NCI-H460 (cell line): ENCODE data around the gene CPED1. TPM values are rescaled to one million over a fixed set of nuclear protein-coding genes. Genes with fewer than 3 reads are reported as not detected.
"Not testable (repeated sequence)": the region's sequence is repeated elsewhere in the genome, so short reads cannot be mapped to it uniquely, and the experiment has no call there.

ENCODE experiments used
- DNase-seq: peaks from one replicate; pipeline ENCODE4 v3.0.0-alpha.2; 2016; ENCODE audit warnings: low read depth; ENCODE audit errors: extremely low read depth
- total RNA-seq: library from RNA; depleted of rRNA; stranded (reverse); fragments of >200 nt; shearing (Covaris generic); gene quantifications from 2 replicates; pipeline ENCODE4 v1.2.3, GENCODE V29; 2014

CPED1 gene
- total RNA-seq, 1 experiment from 2014 or later, result 17.0 TPM

DNA sequence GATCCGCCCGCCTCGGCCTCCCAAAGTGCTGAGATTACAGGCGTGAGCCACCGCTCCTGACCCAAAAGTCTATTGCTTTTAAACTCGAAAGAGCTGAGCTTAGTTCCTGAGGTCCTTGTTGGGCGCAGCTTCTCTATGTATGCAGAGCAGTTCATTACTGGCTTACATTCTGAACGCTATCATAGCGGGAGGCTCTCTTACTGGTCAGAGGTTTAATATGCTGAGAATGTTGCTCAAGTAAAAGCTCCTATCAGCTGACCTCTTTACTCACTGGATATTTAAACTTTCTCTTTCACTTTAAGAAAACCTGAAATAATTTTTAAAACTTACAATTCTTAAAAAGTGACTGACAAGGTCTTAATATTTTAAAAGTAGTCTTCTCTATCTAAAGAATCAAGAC, 179.5 kb downstream of the CPED1 start:
- DNase-seq, result no peak

DNA sequence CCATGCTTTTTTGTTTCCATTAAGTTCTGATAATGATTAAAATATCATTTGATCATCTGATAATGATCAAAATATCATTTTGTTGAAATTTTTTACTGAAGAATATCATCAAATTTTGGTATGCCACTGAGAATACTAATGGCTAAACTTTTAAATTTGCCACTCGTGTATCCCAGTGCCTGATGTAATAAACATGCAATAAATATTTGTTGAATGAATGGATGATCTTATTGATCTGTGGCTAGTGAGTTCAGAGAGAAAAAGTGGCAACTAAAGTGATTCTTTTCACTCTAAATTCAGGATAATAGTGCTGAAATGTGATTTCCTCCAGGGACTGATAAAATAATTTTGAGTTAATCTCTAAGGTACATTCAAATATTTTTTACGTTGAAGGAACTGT, 181.0 kb downstream of the CPED1 start:
- DNase-seq, result no peak

DNA sequence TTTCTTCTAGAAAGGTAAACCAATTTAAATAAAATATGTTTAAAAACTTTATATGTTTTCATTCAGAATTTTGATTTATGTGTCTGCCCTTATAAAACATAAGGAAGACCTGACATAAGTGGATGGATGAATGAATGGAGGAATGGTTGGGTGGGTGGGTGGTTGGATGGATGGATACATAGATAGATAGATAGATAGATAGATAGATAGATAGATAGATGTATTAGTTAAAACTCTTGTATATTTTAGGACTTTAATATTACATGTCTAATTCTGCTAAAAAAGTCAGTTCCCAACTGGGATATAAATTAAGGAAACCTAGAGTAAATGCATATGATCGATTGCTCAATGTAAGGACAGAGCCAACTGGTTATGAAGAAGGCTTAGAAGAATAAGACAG, 184.0 kb downstream of the CPED1 start:
- no peak for DNase-seq

DNA sequence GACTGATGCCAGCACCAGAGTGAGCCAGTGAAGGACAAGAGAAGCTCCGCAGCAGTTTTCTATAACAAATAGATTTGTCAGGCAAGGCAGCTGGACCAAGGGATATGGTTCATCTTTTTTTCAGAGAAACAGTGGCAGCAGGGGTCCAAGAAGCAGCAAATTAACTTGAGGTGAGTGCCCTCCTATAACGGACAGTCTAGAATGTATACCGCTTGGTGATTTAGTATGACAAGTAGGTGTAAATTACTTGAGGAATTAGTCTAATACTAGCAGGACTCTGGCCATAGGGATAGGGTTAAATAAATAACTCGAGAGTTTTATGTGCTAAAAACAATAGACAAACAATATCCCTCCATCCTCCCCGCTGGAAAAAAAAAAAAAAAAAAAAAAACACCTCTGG, 187.3 kb downstream of the CPED1 start:
- DNase-seq, result no peak

DNA sequence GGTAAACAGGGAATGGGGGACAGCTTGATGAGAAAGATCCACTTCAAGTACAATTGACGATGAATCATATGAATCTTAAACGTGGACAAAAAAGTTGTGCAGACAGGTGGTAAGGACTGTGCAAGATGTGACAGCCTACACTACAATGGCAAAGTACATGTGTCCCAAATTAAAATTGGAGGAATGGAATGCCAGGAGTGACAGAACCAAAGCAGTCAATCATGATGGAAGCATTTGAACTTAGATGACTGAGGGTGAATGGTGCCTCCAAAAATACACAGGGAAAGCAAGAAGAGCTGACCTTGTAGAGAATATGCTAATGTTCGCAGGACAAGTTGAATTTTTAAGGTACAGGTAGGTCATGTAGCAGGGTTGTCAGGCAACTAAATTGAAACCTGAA, 189.9 kb downstream of the CPED1 start:
- DNase-seq, result no peak

DNA sequence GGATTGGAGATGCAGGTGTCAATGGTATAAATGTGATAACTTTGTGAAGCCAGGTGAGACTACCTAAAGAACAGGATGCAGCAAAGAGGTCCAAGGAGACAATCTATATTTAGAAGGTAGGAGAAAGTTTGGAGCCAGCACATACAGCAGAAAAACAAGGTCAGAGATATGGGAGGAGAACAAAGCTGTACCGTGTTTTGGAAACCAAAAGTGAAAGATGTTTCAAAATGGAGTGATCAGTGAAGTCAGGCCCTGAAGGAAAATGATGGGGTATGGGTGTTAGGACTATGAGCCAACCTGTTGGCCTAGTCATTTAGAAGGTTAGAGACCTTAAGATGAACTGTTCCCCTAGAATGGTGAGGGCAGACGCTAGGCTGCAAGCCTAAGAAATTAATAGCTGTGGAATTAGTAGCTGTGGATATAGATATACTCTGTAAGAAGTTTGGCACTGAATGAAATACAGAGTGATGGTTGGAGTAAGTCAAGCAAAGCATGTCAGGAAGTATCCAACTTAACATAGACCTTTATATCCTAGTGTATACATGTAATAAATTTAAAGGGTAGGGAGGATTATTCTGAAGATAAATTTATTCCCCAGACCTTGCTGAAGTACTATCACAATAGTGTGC, 190.5 kb downstream of the CPED1 start:
- no peak for DNase-seq

DNA sequence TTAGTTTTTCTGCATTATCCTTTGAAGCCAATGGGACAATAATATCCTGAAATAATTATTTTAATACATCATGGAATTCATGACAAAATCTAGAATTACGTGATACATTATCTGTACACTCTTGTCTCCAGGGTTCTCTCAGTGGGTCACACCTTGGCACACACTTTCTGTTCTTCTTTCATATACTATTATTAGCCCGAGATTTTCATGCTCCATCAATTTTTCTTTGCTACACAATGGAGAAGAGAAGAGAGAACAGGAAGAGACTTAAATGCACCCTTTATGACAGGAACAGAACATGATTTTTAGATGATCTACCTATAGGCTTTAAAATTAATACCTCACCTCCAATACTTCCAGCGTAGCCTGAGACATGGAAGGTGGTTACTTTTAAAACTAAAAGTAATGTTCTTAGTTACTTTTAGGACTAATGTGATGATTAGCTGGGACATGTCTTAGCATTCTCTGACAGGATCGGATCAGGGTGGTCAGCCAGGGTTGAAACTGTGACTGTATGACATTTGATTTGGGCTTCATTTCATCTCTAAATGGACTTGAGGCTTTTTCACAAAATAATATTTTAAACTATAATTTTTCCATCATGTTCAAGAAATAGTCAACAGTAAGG, 192.0 kb downstream of the CPED1 start:
- DNase-seq, result no peak

DNA sequence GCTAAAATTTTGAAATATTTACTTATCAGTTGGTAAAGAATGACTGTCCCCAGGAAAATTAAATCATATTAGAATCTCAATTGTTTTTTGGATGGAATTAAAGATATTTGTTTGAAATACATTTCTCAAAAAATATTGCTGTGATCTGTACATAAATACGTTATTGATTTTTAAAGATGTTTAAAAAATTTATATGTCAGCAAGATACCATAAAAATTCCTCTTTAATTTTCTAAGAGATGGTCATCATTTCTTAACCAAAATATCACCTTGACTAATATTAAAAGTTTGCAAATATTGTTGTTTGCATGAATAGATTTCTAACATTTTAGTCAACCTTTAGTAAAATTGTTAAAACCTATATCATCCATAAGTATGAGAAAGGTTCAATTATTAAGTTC, 192.8 kb downstream of the CPED1 start:
- DNase-seq, result no peak

DNA sequence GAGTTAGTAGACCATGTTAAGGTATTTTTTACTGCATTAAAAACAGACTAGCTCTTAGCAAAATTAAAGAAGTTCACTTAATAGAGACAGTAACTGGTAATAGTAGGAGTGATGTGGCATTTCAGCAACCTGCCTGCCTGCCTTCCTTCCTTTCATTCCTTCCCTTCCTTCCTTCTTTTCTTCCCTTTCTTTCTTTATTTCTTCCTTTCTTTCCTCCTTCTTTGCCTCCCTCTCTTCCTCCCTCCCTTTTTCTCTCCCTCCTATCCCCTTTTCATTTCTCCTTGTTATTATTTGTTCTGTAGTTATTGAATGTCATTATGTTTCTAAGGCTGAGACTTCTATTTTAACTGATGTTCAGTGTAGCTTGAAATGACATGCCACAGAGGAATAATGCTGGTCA, 193.8 kb downstream of the CPED1 start:
- DNase-seq, result no peak

DNA sequence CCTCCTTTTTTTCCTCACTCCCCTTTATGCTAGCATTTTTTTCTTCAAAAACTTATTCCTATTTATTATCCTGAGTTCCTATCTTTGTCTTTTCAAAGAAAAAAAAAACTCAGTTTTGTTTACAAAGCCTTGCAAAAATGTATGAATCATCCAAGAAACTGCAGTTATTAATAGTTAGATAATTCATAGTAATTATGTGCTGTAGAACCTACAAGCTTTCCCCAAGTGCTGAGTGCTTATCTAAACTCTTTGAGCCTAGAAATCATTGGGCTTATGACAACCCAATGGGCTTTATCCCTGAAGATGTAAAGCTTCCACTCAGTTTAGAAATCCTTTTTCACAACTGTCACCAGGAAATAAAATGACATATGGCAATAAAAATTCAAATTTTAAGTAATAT, 194.4 kb downstream of the CPED1 start:
- DNase-seq, result no peak

DNA sequence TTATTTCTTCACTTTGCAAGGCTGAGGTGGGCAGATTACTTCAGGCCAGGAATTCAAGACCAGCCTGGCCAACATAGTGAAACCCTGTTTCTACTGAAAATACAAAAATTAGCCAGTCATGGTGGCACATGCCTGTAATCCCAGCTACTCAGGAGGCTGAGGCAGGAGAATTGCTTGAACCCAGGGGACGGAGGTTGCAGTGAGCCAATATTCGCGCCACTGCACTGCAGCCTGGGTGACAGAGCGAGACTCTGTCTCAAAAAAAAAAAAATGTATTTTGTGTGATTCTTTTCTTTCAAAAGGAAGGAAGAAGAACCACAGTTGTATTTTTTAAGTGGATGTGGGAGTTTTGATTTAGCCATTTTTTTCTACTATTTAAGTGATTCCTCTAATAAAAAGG, 195.4 kb downstream of the CPED1 start:
- not testable (repeated sequence) for DNase-seq

DNA sequence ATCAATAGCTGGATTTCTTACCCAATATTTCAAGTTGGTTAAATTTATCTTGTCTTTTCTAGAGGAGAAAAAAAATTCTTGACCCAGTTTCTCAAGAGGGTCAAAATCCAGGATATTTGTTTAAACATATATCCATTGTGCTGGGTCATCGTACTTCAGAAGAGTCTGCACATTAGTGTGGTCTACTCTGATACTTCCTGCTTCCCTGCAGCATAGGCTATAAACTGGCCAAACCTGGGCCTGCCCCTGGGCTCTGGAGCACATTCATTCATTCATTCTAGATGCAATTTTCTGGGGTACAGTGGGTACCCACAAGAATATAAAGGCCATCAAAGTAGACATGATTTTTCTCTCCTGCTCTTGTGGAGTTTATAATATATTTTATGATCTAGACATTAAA, 198.2 kb downstream of the CPED1 start:
- DNase-seq, result no peak

DNA sequence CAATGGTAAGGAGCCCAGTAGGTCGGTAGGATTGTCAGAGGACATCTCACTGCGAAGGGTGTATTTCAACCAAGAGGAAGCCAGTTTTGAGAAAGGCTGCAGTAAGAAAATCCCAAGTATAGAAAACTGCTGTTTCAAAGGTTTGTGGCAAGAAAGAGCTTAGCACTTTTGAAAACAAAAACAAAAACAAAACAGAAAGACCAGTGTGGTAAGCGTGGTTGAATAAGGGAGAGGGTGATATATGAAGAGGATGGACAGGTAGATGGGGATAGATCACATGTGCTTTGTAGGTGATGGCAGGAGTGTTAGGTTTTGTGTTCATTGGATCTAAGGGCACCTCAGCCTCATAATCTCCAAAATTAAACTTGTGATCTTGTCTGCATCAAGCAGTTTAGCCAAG, 198.7 kb downstream of the CPED1 start:
- DNase-seq, result no peak

DNA sequence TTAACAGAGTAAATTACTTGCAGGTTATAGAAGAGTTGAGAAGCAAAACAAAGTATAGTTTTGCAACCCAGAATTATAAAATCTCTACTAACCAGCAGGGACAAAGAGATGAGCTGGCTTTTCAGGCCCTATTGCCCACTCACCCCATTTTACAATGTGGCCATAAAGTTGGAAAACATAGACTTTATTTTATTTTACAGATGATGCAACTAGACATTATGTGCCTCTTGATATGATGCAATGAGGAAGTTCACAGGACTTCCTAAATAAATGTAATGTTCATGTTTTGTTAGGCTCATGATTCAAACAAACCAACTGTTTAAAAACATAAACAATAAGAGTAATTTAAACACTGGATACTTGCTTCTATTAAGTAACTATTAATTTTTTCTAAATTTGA, 199.2 kb downstream of the CPED1 start:
- no peak for DNase-seq

DNA sequence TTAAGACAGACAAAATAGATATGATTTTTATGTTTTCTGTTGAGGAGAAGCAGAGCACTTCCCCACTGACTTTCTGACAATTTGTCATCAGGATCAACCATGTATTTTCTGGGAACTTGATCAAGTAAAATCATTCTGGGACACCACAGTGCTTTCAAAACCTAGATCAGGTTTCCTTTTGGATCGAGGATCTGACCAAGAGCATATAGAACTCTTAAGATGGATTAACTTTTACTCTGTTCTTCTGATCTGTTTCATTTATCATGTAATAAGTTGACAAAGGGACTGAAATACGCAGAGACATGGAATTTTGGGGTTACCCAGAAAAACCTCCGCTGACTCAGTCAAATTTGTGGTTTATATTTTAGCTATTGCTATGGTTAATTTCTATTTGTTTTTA, 204.3 kb downstream of the CPED1 start:
- DNase-seq, result no peak

DNA sequence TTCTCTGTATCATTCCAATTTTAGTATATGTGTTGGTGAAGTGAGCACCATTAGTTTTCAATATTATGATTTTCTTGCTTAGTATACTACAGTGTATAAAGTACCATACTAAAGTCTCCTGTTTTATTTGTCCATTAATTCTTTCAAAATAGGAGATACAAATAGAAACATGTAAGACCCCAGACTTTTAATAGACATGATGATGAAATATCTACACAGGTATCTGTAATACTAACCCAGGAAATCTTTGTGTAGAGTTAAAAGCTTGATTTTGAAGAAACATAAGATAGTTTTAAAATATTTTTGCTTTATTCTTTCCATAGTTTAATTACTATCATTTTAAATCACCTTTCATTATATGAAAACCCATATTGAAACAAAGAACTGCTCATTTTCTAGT, 206.5 kb downstream of the CPED1 start:
- DNase-seq, result no peak

DNA sequence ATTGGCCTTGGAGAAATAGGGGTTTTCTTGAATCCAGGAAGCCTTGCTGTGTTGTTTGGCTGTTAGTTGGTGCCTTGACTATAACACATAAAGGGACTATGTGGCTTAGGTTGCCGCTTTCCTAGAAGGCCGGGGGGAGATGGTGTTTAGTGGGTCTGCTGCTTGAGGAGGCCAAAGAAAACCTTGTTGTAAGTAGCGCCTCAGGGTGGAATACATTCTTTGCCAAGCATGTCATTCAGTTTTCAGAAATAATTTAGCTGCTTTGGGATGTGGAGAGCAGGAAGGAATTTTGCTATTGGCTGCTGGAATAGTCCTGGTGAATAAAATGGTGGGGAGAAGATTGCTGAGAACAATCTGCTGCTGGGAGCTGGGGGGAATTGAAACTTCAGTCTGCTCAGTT, 207.4 kb downstream of the CPED1 start:
- DNase-seq, result no peak

DNA sequence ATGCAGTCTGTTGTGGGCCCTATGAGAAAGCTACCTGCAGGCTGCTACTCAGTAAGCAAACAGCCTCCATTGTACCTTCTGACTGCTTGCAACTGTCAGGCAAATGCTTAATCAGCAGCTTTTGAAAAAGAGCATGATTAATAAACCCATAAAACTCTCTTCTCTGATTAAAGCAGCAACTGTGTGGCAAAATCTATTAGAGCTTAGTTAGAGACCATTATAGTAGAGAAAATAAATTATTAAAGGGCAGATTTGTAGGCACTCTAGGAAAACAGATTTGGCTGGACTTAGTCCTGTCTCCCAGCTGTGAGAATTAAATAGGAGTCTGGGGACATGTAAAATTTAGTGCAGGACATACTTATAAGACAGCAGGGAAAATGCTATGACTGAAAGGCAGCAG, 207.8 kb downstream of the CPED1 start:
- DNase-seq, result no peak

DNA sequence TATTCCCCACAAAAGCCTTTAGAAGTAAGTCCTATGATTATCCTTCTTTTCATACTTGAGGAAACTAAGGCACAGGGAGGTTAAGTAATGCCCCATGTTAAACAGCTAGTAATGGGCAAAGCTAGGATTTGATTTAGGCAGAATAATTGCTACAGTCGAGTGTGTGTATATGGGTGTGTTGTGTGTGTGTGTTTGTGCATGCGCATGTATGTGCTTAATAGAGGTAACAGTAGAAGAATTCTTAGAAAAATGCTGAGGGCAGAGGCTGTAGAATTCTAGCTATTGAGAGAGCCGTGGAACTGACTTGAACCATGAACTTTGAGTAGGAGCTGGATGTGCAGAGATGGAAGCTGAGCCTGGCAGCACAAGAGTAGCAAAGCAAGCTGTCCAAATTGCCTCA, 208.9 kb downstream of the CPED1 start:
- no peak for DNase-seq

DNA sequence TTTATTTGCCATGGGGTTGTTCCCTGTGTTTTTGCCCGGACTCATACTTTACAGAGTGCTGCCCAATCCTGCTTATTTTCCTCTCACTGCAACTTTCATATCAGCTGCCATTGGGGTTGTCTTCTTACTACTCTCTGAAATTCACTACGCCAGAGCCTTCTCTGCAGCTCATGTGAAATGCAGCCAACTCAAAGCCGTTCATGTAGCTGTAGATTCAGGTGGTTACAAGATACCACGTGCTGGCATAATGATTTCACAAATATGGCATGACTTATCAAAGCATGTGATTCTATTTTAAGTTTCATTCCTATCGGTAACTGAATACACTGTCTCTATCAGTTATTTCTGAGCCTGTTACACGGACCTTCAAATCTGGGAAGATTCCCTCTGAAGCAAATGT, 210.0 kb downstream of the CPED1 start:
- DNase-seq, result no peak

DNA sequence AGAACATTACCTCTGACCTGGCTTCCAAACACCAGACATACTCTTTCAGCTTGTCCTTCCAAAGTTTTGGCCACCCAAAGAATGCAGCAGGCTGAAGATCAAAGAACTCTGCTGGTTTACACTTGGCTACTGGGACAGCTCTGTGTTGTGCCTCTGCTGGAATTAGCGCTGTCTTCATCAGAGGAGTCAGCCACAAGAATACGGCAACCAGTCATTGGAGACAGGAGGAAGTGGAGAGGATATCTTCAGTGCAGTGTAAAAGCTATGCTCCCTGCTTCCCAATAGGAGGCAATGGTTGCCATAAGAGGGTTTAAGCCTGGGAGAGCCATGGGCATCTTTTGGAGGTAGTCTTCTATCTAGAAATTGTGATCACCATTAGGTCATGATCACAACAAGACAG, 213.6 kb downstream of the CPED1 start:
- DNase-seq, result no peak

DNA sequence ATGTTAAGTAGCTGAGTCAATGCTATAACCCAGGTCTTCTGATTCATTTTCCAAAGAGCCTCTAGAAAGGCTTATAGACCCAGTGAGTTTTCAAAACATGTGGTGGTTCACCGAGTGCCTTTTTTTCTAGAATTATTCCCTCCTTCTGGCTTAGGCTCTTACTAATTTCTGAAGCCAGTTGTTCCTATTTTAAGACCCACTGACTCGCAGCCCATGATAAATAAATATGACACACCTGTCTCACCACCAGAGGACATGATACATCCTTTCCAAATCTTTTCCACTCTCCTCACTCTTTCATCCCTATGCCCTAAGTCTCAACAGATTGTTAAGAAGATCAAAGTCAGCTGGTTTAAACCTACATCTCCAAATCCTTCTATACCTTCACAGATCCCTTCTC, 214.3 kb downstream of the CPED1 start:
- DNase-seq, result no peak

DNA sequence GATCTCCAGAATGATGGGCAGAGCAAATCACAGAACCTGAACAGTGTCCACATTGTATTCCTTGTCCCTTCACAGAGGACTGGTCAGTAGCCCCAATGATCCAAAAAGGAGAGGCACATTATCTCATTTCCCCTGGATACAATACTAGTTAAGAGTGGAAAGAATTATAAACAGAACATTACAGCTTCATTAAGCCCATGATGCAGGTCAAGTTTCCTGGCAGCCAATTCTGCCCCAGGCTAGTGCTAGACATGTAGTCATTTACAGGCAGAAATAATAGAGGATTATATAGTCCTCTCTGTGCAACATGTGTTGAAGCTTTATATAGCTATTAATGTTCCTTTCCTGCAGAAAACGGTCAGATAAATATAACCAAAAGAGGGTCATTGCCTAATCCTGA, 216.0 kb downstream of the CPED1 start:
- DNase-seq, result no peak
